ENCODE measurements around the gene GRK6. TPM values are rescaled to one million over a fixed set of nuclear protein-coding genes. Genes with fewer than 3 reads are reported as not detected.

GRK6 gene
- total and polyA plus RNA-seq, 9 of the 15 experiments (the other 6 are each of a cell fraction or from before 2014, with no cell fraction given) = 0.63 to 122 (median 44.5) TPM

GRCh38 chr5:177454397-177455035 lies 28.0 kb downstream of the GRK6 start (continued):
- no peak for TF ChIP-seq ZBTB49 (CRISPR knock-in tag; IDR thresholded peaks at IDR 0.05; ENCODE audit: borderline replicate concordance)
- TF ChIP-seq TRIM28 (IDR thresholded peaks at IDR 0.05) = no peak
- no peak for TF ChIP-seq RBBP5 (IDR thresholded peaks at IDR 0.05; ENCODE audit: borderline replicate concordance, insufficient read depth, low read length, poor library complexity, severe bottlenecking)
- TF ChIP-seq ZNF551 (CRISPR knock-in tag; IDR thresholded peaks at IDR 0.05) = no peak
- no peak for TF ChIP-seq ZNF121 (CRISPR knock-in tag; conservative IDR thresholded peaks at IDR 0.05)
- TF ChIP-seq NFATC3 (IDR thresholded peaks at IDR 0.05) = no peak
- no peak for TF ChIP-seq ZNF143 (CRISPR knock-in tag; IDR thresholded peaks at IDR 0.05)
- no peak for TF ChIP-seq BRCA1 (IDR thresholded peaks at IDR 0.05)
- no peak for TF ChIP-seq BRCA1 (CRISPR knock-in tag; IDR thresholded peaks at IDR 0.05)
- TF ChIP-seq, protein P1, sequence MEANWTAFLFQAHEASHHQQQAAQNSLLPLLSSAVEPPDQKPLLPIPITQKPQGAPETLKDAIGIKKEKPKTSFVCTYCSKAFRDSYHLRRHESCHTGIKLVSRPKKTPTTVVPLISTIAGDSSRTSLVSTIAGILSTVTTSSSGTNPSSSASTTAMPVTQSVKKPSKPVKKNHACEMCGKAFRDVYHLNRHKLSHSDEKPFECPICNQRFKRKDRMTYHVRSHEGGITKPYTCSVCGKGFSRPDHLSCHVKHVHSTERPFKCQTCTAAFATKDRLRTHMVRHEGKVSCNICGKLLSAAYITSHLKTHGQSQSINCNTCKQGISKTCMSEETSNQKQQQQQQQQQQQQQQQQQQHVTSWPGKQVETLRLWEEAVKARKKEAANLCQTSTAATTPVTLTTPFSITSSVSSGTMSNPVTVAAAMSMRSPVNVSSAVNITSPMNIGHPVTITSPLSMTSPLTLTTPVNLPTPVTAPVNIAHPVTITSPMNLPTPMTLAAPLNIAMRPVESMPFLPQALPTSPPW (CRISPR knock-in tag; IDR thresholded peaks at IDR 0.05) = peak; percentile 71
- TF ChIP-seq ZNF384 (IDR thresholded peaks at IDR 0.05; ENCODE audit: low read depth, low read length) = 0 out of 2 replicates have a peak, but pooled peaks have one; percentile 22
- peak; percentile 98 for TF ChIP-seq JUND (IDR thresholded peaks at IDR 0.05; ENCODE audit: borderline replicate concordance, low read depth, low read length)
- peak; percentile 91; the same call in 1 of the 3 replicates for TF ChIP-seq JUND (tag; IDR thresholded peaks at IDR 0.05; ENCODE audit: borderline replicate concordance, low read depth, low read length)
- TF ChIP-seq ZNF253 (CRISPR knock-in tag; conservative IDR thresholded peaks at IDR 0.05) = no peak
- no peak for TF ChIP-seq HDAC3 (IDR thresholded peaks at IDR 0.05; ENCODE audit: borderline replicate concordance, partially characterized antibody)
- no peak for TF ChIP-seq ETS2 (tag; IDR thresholded peaks at IDR 0.05; ENCODE audit: borderline replicate concordance, poor library complexity, severe bottlenecking)
- TF ChIP-seq, protein P2, sequence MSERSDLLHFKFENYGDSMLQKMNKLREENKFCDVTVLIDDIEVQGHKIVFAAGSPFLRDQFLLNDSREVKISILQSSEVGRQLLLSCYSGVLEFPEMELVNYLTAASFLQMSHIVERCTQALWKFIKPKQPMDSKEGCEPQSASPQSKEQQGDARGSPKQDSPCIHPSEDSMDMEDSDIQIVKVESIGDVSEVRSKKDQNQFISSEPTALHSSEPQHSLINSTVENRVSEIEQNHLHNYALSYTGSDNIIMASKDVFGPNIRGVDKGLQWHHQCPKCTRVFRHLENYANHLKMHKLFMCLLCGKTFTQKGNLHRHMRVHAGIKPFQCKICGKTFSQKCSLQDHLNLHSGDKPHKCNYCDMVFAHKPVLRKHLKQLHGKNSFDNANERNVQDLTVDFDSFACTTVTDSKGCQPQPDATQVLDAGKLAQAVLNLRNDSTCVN (CRISPR knock-in tag; IDR thresholded peaks at IDR 0.05) = no peak
- TF ChIP-seq, protein P3, sequence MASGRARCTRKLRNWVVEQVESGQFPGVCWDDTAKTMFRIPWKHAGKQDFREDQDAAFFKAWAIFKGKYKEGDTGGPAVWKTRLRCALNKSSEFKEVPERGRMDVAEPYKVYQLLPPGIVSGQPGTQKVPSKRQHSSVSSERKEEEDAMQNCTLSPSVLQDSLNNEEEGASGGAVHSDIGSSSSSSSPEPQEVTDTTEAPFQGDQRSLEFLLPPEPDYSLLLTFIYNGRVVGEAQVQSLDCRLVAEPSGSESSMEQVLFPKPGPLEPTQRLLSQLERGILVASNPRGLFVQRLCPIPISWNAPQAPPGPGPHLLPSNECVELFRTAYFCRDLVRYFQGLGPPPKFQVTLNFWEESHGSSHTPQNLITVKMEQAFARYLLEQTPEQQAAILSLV (tag; IDR thresholded peaks at IDR 0.05) = no peak
- no peak for TF ChIP-seq PCBP2 (IDR thresholded peaks at IDR 0.05; ENCODE audit: low read depth, low read length, poor library complexity, severe bottlenecking)
- TF ChIP-seq HSF4 (CRISPR knock-in tag; IDR thresholded peaks at IDR 0.05; ENCODE audit: borderline replicate concordance) = no peak
- TF ChIP-seq SP2 (IDR thresholded peaks at IDR 0.05; ENCODE audit: extremely low read depth, low read depth, low read length, poor library complexity, severe bottlenecking) = no peak
- peak; percentile 71 for TF ChIP-seq NCOR1 (IDR thresholded peaks at IDR 0.05)

Measured in K562 (cell line).